HG03565 (cell line): ENCODE measurements around the gene MSRB3.
"Not testable (repeated sequence)": the region's sequence is repeated elsewhere in the genome, so short reads cannot be mapped to it uniquely, and the experiment has no call there.

Source experiments
- ATAC-seq: cut with Tn5 transposase; IDR thresholded peaks from one replicate; pipeline ENCODE4 v1.9.1; 2021; ENCODE audit warnings: mild to moderate bottlenecking, moderate library complexity; ENCODE audit not compliant: unreplicated experiment

The MSRB3 gene

GRCh38 chr12:65449400-65449799, 170.9 kb downstream of the MSRB3 start:
- no peak for ATAC-seq

GRCh38 chr12:65450625-65451024, 172.1 kb downstream of the MSRB3 start:
- ATAC-seq = no peak

- ATAC-seq = no peak
Measured at GRCh38 chr12:65454115-65454787, 175.8 kb downstream of the MSRB3 start.

GRCh38 chr12:65457341-65457740, 178.9 kb downstream of the MSRB3 start:
- ATAC-seq = not testable (repeated sequence)

- no peak for ATAC-seq
Measured at GRCh38 chr12:65458718-65459117, 180.2 kb downstream of the MSRB3 start.

- no peak for ATAC-seq
Measured at GRCh38 chr12:65459545-65459944, 181.1 kb downstream of the MSRB3 start.

- ATAC-seq = no peak
Measured at GRCh38 chr12:65460063-65460462, 181.6 kb downstream of the MSRB3 start.

- ATAC-seq = no peak
Measured at GRCh38 chr12:65461017-65461416, 182.5 kb downstream of the MSRB3 start.

GRCh38 chr12:65462484-65462883, 184.0 kb downstream of the MSRB3 start:
- no peak for ATAC-seq

- no peak for ATAC-seq
Measured at GRCh38 chr12:65463082-65463481, 184.6 kb downstream of the MSRB3 start.

GRCh38 chr12:65463611-65464010, 185.1 kb downstream of the MSRB3 start:
- ATAC-seq = no peak

- ATAC-seq = no peak
Measured at GRCh38 chr12:65464930-65465329, 186.4 kb downstream of the MSRB3 start.

GRCh38 chr12:65465766-65466547, 187.5 kb downstream of the MSRB3 start:
- ATAC-seq = no peak

- ATAC-seq = no peak
Measured at GRCh38 chr12:65466911-65467310, 188.4 kb downstream of the MSRB3 start.

- no peak for ATAC-seq
Measured at GRCh38 chr12:65470256-65470655, 191.8 kb downstream of the MSRB3 start.

- no peak for ATAC-seq
Measured at GRCh38 chr12:65472079-65472478, 193.6 kb downstream of the MSRB3 start.

GRCh38 chr12:65474831-65475230, 196.3 kb downstream of the MSRB3 start:
- no peak for ATAC-seq

GRCh38 chr12:65477721-65478120, 199.2 kb downstream of the MSRB3 start:
- no peak for ATAC-seq

- ATAC-seq = not testable (repeated sequence)
Measured at GRCh38 chr12:65483891-65484516, 205.5 kb downstream of the MSRB3 start.

- ATAC-seq = no peak
Measured at GRCh38 chr12:65488197-65488596, 209.7 kb downstream of the MSRB3 start.

- no peak for ATAC-seq
Measured at GRCh38 chr12:65490250-65490649, 211.8 kb downstream of the MSRB3 start.
